Cardiac muscle cell (in vitro differentiated cells and primary cell): ENCODE data around the gene DNMT3B. TPM values are rescaled to one million over a fixed set of nuclear protein-coding genes. Genes with fewer than 3 reads are reported as not detected.

Experiments
- polyA plus RNA-seq: library from polyadenylated mRNA; unstranded; fragments of >200 nt; fragmentation: Nextera tagmentation; extraction: Ambion mirVana; gene quantifications from 2 replicates; pipeline ENCODE4 v1.2.1, GENCODE V29; 2016
- total RNA-seq: library from RNA; depleted of rRNA; stranded (reverse); fragments of >200 nt; gene quantifications from 2 replicates; pipeline ENCODE4 v1.2.3, GENCODE V29; 2016

Gene DNMT3B
- total and polyA plus RNA-seq, 2 experiments from 2014 or later, result 10.2 to 24.3 TPM

Other genes with a start within 250 kb of the DNMT3B start
- gene NOL4L, start 177.1 kb upstream of the DNMT3B start, total RNA-seq, result 34.9 and 42.9 TPM in 2 replicates
- 24.6 and 29.9 TPM in 2 replicates for gene NOL4L, start 177.1 kb upstream of the DNMT3B start, polyA plus RNA-seq
- 0.18 and 1.6 TPM in 2 replicates for gene C20orf203, start 88.4 kb upstream of the DNMT3B start, total RNA-seq
- 1.3 and 5.1 TPM in 2 replicates for gene C20orf203, start 88.4 kb upstream of the DNMT3B start, polyA plus RNA-seq
- gene COMMD7, start 18.9 kb upstream of the DNMT3B start, total RNA-seq, result 36.1 and 51.0 TPM in 2 replicates
- 111 and 156 TPM in 2 replicates for gene COMMD7, start 18.9 kb upstream of the DNMT3B start, polyA plus RNA-seq
- gene MAPRE1, start 57.6 kb downstream of the DNMT3B start, total RNA-seq, result 106 and 117 TPM in 2 replicates
- gene MAPRE1, start 57.6 kb downstream of the DNMT3B start, polyA plus RNA-seq, result 103 and 127 TPM in 2 replicates
- not detected in 2 replicates for gene EFCAB8, start 96.5 kb downstream of the DNMT3B start, total RNA-seq
- gene EFCAB8, start 96.5 kb downstream of the DNMT3B start, polyA plus RNA-seq, result 0.54 TPM in 1 of 2 replicates, not detected in the other
- not detected in 2 replicates for gene SUN5, start 242.0 kb downstream of the DNMT3B start, total RNA-seq
- not detected in 2 replicates for gene SUN5, start 242.0 kb downstream of the DNMT3B start, polyA plus RNA-seq
- not detected in 2 replicates for gene BPIFB2, start 245.3 kb downstream of the DNMT3B start, total RNA-seq
- not detected in 2 replicates for gene BPIFB2, start 245.3 kb downstream of the DNMT3B start, polyA plus RNA-seq